Measurements from ENCODE around the gene MDK. TPM values are rescaled to one million over a fixed set of nuclear protein-coding genes. Genes with fewer than 3 reads are reported as not detected.

Gene MDK
- total and polyA plus RNA-seq, 2 of the 4 experiments (the other 2 are of a cell fraction): 25.8 to 377 TPM

GRCh38 chr11:46375392-46376101 is 5.9 kb upstream of the MDK start:
- TF ChIP-seq RFX5 (IDR thresholded peaks at IDR 0.05; ENCODE audit: low read depth, low read length): no peak
- no peak for TF ChIP-seq MXI1 (IDR thresholded peaks at IDR 0.05; ENCODE audit: borderline replicate concordance, low read depth, low read length)
- Histone ChIP-seq H3K23ac (ENCODE audit: low read depth, low read length) (no peak overlapping the region), H3K18ac (ENCODE audit: low read depth, low read length) (no peak overlapping the region), H4K8ac (ENCODE audit: low read depth in 2 of 2, low read length in 2 of 2) (no peak overlapping the region), H4K5ac (ENCODE audit: low read depth, low read length) (no peak overlapping the region), H2BK15ac (ENCODE audit: low read depth, low read length) (no peak overlapping the region), H3K9me3 (ENCODE audit: control insufficient read depth, insufficient read depth, low read length) (no peaks in the 10 kb centered on the region), H3K14ac (replicated peaks; ENCODE audit: low read depth, low read length) (no peak overlapping the region), H4K91ac (ENCODE audit: insufficient read depth, low read depth, low read length) (no peak overlapping the region), H2BK120ac (ENCODE audit: low read depth, low read length) (no peak overlapping the region), H2AK9ac (replicated peaks; ENCODE audit: low read depth, low read length, poor library complexity) (no peak overlapping the region), H3K4ac (ENCODE audit: low read depth, low read length) (no peak overlapping the region), H3K27ac (ENCODE audit: insufficient read depth, low read length) (no peak overlapping the region), H3K56ac (ENCODE audit: extremely low read depth, insufficient read depth, low read length) (no peak overlapping the region), H3K4me3 (ENCODE audit: insufficient read depth, low read depth, low read length) (no peak overlapping the region), H2AK5ac (ENCODE audit: low read depth, low read length) (no peak overlapping the region), H3K9me1 (ENCODE audit: insufficient read depth, low read length) (no peaks in the 10 kb centered on the region), H3K4me1 (ENCODE audit: control insufficient read depth, insufficient read depth, low read length) (peaks cover 1% of the 10 kb centered on the region; the same call in 1 of the 2 replicates), H3K27me3 (ENCODE audit: control insufficient read depth, insufficient read depth, low read length) (no peaks in the 10 kb centered on the region), H3K4me2 (ENCODE audit: low read depth, low read length) (no peak overlapping the region), H2AFZ (replicated peaks; ENCODE audit: low read length, poor library complexity) (no peak overlapping the region), H2BK5ac (ENCODE audit: low read depth, low read length, poor library complexity, severe bottlenecking) (no peak overlapping the region), H3K36me3 (ENCODE audit: control insufficient read depth, insufficient read depth, low read length) (peaks cover 30% of the 10 kb centered on the region), H3K79me1 (ENCODE audit: low read depth in 1 of 2, low read length in 2 of 2) (no peaks in the 10 kb centered on the region), H2BK20ac (ENCODE audit: low read depth, low read length) (no peak overlapping the region), H4K20me1 (ENCODE audit: insufficient read depth, low read length) (no peaks in the 10 kb centered on the region), H3K9ac (ENCODE audit: low read depth, low read length) (no peak overlapping the region)
- in situ Hi-C loops (cut with MboI; ENCODE audit: low sequenced_read_pairs): no loop called here
- CTCF ChIA-PET: no interaction called here
- intact Hi-C loops (cut with micrococcal nuclease): no loop called here
- dilution Hi-C loops (cut with HindIII; ENCODE audit: low sequenced_read_pairs, unreplicated experiment): no loop called here
- ATAC-seq (ENCODE audit: low read depth) (no peak), DNase-seq (no peak)
- POLR2A ChIA-PET (ENCODE audit: unreplicated experiment): no interaction called here
- no TSS peak for BruUV-seq (replicated peaks)
- 89% methylated on average over 13 of the region's 38 CpGs; no CpG with 5 or more reads in 1 of the 2 experiments for WGBS, 2 experiments (ENCODE audit: extremely low coverage in 2 of 2, insufficient read length in 1 of 2)

All from IMR-90 (cell line).